ENCODE data around the gene DCBLD1.
A peak's percentile ranks its signal among the peaks of the same experiment; 100 is the strongest.

DNA sequence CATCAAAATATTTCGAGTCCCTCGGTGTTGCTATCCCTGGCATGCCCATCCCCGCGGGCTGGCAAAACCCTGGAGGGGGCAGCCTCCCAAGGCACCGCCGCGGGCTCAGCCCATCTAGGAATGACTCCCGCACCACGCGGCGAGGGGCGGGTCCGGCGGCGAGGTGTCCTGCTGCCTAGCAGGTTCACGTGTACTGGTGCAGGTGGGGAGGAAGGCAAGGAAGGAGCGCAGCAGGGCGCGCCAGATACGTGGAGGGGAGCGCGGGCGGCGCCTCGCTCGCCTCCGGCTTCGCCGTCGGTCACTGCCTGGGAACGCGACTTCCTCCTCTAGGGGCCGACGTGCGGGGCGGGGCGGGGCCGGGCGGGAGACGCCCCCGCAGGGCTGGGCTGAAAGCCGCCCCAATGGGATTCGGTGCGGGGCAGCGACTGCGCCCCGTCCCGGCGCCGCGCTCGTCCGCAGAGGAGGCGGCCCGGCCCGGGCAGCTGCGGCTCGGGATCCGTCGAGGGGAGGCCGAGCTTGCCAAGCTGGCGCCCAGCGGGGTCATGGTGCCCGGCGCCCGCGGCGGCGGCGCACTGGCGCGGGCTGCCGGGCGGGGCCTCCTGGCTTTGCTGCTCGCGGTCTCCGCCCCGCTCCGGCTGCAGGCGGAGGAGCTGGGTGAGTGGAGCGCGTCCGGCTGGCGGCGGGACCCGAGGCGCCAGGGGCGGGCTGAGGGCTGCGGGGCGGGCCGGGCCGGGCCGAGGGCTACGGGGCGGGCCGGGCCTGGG lies at the start of gene DCBLD1:
- TF ChIP-seq, protein P1, sequence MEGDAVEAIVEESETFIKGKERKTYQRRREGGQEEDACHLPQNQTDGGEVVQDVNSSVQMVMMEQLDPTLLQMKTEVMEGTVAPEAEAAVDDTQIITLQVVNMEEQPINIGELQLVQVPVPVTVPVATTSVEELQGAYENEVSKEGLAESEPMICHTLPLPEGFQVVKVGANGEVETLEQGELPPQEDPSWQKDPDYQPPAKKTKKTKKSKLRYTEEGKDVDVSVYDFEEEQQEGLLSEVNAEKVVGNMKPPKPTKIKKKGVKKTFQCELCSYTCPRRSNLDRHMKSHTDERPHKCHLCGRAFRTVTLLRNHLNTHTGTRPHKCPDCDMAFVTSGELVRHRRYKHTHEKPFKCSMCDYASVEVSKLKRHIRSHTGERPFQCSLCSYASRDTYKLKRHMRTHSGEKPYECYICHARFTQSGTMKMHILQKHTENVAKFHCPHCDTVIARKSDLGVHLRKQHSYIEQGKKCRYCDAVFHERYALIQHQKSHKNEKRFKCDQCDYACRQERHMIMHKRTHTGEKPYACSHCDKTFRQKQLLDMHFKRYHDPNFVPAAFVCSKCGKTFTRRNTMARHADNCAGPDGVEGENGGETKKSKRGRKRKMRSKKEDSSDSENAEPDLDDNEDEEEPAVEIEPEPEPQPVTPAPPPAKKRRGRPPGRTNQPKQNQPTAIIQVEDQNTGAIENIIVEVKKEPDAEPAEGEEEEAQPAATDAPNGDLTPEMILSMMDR (IDR thresholded peaks at IDR 0.05; ENCODE audit: low read depth, low read length, missing input control), result no peak
- TF ChIP-seq YY1 (IDR thresholded peaks at IDR 0.05) (peak; percentile 18), RAD21 (IDR thresholded peaks at IDR 0.05) (peak in 1 of 2 donors; percentile 24), TAF1 (conservative IDR thresholded peaks at IDR 0.05) (no peak), EGR1 (IDR thresholded peaks at IDR 0.05; ENCODE audit: low read depth in 2 of 2) (peak; percentile 42 to 80), GABPA (IDR thresholded peaks at IDR 0.05 in 1 of 2, conservative IDR thresholded peaks at IDR 0.05 in 1 of 2) (no peak), FOXA1 (IDR thresholded peaks at IDR 0.05) (no peak), NR2F2 (IDR thresholded peaks at IDR 0.05) (no peak), SP1 (IDR thresholded peaks at IDR 0.05) (no peak), JUND (IDR thresholded peaks at IDR 0.05) (no peak)
- TF ChIP-seq, protein P2, sequence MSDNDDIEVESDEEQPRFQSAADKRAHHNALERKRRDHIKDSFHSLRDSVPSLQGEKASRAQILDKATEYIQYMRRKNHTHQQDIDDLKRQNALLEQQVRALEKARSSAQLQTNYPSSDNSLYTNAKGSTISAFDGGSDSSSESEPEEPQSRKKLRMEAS (IDR thresholded peaks at IDR 0.05), result no peak
- TF ChIP-seq, protein P3, sequence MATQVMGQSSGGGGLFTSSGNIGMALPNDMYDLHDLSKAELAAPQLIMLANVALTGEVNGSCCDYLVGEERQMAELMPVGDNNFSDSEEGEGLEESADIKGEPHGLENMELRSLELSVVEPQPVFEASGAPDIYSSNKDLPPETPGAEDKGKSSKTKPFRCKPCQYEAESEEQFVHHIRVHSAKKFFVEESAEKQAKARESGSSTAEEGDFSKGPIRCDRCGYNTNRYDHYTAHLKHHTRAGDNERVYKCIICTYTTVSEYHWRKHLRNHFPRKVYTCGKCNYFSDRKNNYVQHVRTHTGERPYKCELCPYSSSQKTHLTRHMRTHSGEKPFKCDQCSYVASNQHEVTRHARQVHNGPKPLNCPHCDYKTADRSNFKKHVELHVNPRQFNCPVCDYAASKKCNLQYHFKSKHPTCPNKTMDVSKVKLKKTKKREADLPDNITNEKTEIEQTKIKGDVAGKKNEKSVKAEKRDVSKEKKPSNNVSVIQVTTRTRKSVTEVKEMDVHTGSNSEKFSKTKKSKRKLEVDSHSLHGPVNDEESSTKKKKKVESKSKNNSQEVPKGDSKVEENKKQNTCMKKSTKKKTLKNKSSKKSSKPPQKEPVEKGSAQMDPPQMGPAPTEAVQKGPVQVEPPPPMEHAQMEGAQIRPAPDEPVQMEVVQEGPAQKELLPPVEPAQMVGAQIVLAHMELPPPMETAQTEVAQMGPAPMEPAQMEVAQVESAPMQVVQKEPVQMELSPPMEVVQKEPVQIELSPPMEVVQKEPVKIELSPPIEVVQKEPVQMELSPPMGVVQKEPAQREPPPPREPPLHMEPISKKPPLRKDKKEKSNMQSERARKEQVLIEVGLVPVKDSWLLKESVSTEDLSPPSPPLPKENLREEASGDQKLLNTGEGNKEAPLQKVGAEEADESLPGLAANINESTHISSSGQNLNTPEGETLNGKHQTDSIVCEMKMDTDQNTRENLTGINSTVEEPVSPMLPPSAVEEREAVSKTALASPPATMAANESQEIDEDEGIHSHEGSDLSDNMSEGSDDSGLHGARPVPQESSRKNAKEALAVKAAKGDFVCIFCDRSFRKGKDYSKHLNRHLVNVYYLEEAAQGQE (IDR thresholded peaks at IDR 0.05), result peak; percentile 8
- TF ChIP-seq, protein P4, sequence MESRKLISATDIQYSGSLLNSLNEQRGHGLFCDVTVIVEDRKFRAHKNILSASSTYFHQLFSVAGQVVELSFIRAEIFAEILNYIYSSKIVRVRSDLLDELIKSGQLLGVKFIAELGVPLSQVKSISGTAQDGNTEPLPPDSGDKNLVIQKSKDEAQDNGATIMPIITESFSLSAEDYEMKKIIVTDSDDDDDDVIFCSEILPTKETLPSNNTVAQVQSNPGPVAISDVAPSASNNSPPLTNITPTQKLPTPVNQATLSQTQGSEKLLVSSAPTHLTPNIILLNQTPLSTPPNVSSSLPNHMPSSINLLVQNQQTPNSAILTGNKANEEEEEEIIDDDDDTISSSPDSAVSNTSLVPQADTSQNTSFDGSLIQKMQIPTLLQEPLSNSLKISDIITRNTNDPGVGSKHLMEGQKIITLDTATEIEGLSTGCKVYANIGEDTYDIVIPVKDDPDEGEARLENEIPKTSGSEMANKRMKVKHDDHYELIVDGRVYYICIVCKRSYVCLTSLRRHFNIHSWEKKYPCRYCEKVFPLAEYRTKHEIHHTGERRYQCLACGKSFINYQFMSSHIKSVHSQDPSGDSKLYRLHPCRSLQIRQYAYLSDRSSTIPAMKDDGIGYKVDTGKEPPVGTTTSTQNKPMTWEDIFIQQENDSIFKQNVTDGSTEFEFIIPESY (IDR thresholded peaks at IDR 0.05), result no peak
- TF ChIP-seq, protein P5, sequence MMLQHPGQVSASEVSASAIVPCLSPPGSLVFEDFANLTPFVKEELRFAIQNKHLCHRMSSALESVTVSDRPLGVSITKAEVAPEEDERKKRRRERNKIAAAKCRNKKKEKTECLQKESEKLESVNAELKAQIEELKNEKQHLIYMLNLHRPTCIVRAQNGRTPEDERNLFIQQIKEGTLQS (IDR thresholded peaks at IDR 0.05), result no peak

All from liver (tissue), 3 donors.